Right atrium auricular region (tissue), 2 donors: ENCODE results near the gene PTH1R. TPM values are rescaled to one million over a fixed set of nuclear protein-coding genes. Genes with fewer than 3 reads are reported as not detected.

Source experiments
- DNase-seq: peaks from one replicate; pipeline ENCODE4 v3.0.0-alpha.2; 2019; ENCODE audit warnings: low spot score
- H3K27ac ChIP-seq, 2 donors: fragments of 200-600 bp; sonication (generic); 1 replicate in 1 of 2; 2 replicates in 1 of 2; pipeline ENCODE4 v1.5.1; 2016 to 2019
- H3K27me3 ChIP-seq, 2 donors: fragments of 200-600 bp; sonication (generic); one replicate each; pipeline versions ENCODE4 v1.5.1 to v1.6.0; 2017 to 2019
- H3K36me3 ChIP-seq: fragments of 200-600 bp; sonication (generic); one replicate; pipeline ENCODE4 v1.5.1; 2016
- H3K4me1 ChIP-seq, 2 donors: fragments of 200-600 bp; sonication (generic); one replicate each; pipeline versions ENCODE4 v1.5.1 to v1.6.0; 2017 to 2019
- H3K4me3 ChIP-seq, 2 donors: fragments of 200-600 bp; sonication (generic); 1 replicate in 1 of 2; 2 replicates in 1 of 2; pipeline ENCODE4 v1.5.1; 2017 to 2019; ENCODE audit warnings: mild to moderate bottlenecking in 1 of 2, moderate library complexity in 1 of 2
- H3K9me3 ChIP-seq, 2 donors: fragments of 200-600 bp; sonication (generic); one replicate each; pipeline ENCODE4 v1.5.1; 2019
- CTCF ChIP-seq, 2 donors: fragments of 200-600 bp; sonication (generic); IDR thresholded peaks; one replicate each; pipeline ENCODE4 v1.5.1; 2019; ENCODE audit warnings: antibody characterized with exemption in 2 of 2
- total RNA-seq, 2 donors: library from RNA; depleted of rRNA; stranded (reverse); fragments of >200 nt; gene quantifications; one replicate each; pipeline ENCODE4 v1.1.0, GENCODE V29; 2016

The PTH1R gene
- total RNA-seq, 2 donors from 2014 or later = 7.2 to 10.1 TPM

DNA sequence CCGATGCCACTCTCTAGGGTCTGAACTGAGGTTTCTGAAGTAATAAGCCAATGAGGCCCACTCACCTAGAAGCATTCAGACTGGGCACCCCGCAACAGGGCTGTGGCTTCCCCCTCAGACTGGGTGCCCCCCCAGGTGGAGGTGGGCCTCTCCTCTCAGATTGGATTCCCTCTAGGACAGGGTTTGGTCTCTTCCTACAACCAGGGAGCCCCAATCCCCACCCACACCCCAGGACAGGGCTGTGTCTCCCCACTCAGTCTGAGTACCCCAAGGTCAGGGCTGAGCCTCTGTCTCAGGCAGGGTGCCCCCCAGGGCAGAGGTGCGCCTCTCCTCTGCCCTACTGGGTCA is 27.7 kb downstream of the PTH1R start:
- no peak for DNase-seq

DNA sequence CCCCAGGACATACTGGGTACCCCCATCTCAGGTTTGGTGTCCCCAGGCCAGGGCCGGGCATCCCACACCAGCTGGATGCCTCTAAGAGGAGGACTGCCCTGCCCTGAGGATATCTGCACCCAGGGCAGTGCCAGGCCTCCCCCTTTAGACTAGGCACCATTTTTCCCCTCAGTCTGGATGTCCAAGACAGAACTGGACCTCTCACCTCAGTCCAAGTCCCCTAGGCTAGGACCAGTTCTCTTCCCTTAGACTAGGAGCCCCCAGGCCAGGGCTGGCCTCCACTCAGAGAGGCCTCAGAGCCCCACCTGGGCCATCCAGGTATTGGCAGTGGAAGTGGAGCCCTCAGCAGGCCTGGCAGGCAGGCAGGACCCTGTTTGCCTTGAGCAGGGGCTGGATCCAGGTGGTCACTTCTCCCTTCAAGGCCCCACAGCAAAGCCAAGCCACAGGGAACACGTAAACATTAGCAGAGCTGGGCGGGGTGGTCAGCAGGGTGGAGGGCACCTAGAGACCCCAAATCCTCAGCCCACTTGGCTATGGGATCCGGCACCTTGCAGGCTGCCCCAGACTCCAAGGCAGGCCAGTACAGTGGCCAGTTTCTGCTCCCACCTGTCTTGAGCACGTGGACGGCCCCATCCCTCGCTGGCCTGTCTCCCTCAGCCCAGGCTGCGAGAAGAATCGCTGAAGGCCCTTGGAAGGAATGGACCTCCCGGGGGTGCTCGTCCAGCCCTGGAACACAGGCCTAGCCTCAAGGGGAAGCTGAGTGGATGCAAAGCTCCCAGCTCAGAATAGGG is 28.3 kb downstream of the PTH1R start:
- no peaks in the 10 kb centered on the region for H3K27me3 ChIP-seq
- H3K27ac ChIP-seq = no peak overlapping the region
- H3K36me3 ChIP-seq = no peaks in the 10 kb centered on the region
- no peaks in the 10 kb centered on the region for H3K9me3 ChIP-seq
- TF ChIP-seq CTCF (IDR thresholded peaks at IDR 0.05) = no peak
- peaks cover 0 to 24% of the 10 kb centered on the region in 2 donors for H3K4me1 ChIP-seq
- no peak overlapping the region for H3K4me3 ChIP-seq
- DNase-seq = no peak

More for the DNA sequence above, 27.7 kb downstream of the PTH1R start:
- no peaks in the 10 kb centered on the region for H3K27me3 ChIP-seq
- H3K27ac ChIP-seq = no peak overlapping the region
- TF ChIP-seq CTCF (IDR thresholded peaks at IDR 0.05) = no peak
- H3K9me3 ChIP-seq = no peaks in the 10 kb centered on the region
- H3K4me1 ChIP-seq = peaks cover 0 to 24% of the 10 kb centered on the region in 2 donors
- no peak overlapping the region for H3K4me3 ChIP-seq
- no peaks in the 10 kb centered on the region for H3K36me3 ChIP-seq

DNA sequence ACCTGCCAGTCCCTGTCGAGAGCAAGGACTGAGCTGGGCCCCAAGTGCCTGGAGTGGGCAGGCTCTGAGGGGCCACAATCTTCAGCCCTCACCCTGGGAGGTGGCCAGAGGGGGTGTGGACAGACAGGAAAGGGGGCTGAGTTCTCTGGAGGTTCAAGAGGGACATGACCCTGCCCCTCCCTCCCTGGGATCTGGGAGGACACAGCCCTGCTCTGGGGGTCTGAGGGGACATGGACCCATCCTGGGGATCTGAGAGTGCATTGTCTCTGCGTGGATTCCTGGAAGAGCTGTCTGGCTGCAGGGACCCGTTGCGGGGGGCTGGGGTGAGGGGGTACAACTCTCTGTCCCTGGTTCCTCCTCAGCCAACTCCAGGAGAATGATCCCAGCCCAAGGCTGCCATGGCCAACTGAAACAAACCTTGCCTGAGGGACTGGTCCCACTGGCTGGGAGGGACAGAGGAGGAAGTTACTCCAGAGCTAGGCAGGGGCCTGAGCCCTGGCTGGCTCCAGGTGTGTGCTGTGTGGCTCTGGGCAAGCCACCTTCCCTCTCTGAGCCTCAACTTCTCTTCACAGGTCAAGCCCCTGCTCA is 29.0 kb downstream of the PTH1R start:
- no peak for DNase-seq
- H3K27ac ChIP-seq = no peak overlapping the region
- H3K4me3 ChIP-seq = no peak overlapping the region
- peaks cover 0 to 24% of the 10 kb centered on the region in 2 donors for H3K4me1 ChIP-seq
- no peaks in the 10 kb centered on the region for H3K9me3 ChIP-seq
- no peak for TF ChIP-seq CTCF (IDR thresholded peaks at IDR 0.05)
- no peaks in the 10 kb centered on the region for H3K27me3 ChIP-seq
- no peaks in the 10 kb centered on the region for H3K36me3 ChIP-seq

DNA sequence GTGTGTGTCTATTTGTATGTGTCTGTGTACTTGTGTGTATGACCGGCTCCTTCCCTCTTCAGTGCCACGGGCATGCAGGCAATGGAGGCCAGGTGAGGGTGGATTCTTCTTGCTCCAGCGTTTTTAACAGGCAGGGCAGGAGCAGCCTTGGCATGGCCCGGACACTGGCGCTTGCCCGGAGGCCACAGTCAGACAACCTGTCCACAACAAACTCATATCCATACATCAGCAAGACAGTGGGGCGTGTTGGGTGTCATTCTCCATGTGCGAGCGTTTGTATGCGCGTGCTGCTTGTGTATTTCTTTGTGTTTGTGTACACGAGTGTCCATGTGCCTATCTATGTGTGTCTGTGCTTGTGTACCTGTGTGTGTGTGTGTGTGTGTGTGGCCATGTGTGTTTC is 29.8 kb downstream of the PTH1R start:
- peaks cover 0 to 24% of the 10 kb centered on the region in 2 donors for H3K4me1 ChIP-seq
- H3K36me3 ChIP-seq = no peaks in the 10 kb centered on the region
- DNase-seq = no peak
- TF ChIP-seq CTCF (IDR thresholded peaks at IDR 0.05) = no peak
- H3K27ac ChIP-seq = no peak overlapping the region
- H3K9me3 ChIP-seq = no peaks in the 10 kb centered on the region
- H3K4me3 ChIP-seq = no peak overlapping the region
- H3K27me3 ChIP-seq = no peaks in the 10 kb centered on the region

- H3K9me3 ChIP-seq = no peaks in the 10 kb centered on the region
- no peaks in the 10 kb centered on the region for H3K27me3 ChIP-seq
- no peak overlapping the region for H3K27ac ChIP-seq
- H3K4me1 ChIP-seq = peaks cover 0 to 24% of the 10 kb centered on the region in 2 donors
- no peaks in the 10 kb centered on the region for H3K36me3 ChIP-seq
- no peak overlapping the region for H3K4me3 ChIP-seq
- no peak for DNase-seq
- no peak for TF ChIP-seq CTCF (IDR thresholded peaks at IDR 0.05)
Observed at GRCh38 chr3:46907960-46908293, 30.4 kb downstream of the PTH1R start.
